ENCODE data around the gene SFT2D3.

The SFT2D3 gene

DNA sequence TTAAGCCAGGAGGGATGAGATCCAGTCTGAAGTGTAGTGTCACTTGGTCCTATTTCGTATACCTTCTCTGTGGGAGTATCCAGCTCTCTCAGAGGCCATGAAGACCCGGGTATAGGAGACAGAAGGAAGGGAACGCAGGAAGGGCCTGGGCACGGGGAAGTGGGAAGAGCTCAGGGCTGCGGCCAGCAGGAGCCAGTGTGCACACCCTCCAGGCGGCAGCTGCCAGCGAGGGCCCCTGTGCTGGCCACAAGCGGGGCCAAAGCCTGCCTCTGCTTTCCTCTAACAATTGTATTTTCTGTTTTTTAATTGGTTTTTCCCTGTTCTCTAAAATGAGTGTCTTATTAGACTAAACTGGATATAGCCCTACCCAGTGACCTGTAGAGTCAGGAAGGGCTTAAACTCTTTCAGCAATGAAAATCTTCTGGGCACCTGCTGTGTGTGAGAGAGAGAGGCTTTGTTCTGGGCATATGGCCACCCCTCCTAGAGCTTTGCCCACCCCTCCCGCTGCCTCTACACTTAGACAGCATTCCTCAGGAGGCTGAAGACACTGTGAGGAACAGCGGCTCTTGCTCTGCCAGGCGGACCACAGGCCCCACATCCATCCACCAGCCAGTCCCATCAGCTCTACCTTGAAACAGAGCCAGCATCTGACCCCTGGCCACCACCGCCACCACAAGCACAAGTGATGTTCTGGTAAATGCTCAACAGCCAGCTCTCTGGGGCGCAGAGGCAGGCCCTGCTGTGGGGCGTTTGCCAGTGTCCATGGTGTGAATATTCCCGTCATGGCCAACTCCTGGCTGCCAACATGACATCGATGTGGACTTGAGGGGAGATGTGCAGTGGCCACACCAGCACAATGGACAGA lies 45.9 kb upstream of the SFT2D3 start:
- no peak for DNase-seq (ENCODE audit: low spot score)
- TF ChIP-seq, protein P1, sequence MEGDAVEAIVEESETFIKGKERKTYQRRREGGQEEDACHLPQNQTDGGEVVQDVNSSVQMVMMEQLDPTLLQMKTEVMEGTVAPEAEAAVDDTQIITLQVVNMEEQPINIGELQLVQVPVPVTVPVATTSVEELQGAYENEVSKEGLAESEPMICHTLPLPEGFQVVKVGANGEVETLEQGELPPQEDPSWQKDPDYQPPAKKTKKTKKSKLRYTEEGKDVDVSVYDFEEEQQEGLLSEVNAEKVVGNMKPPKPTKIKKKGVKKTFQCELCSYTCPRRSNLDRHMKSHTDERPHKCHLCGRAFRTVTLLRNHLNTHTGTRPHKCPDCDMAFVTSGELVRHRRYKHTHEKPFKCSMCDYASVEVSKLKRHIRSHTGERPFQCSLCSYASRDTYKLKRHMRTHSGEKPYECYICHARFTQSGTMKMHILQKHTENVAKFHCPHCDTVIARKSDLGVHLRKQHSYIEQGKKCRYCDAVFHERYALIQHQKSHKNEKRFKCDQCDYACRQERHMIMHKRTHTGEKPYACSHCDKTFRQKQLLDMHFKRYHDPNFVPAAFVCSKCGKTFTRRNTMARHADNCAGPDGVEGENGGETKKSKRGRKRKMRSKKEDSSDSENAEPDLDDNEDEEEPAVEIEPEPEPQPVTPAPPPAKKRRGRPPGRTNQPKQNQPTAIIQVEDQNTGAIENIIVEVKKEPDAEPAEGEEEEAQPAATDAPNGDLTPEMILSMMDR (IDR thresholded peaks at IDR 0.05; ENCODE audit: extremely low read depth, missing control alignments), result no peak

DNA sequence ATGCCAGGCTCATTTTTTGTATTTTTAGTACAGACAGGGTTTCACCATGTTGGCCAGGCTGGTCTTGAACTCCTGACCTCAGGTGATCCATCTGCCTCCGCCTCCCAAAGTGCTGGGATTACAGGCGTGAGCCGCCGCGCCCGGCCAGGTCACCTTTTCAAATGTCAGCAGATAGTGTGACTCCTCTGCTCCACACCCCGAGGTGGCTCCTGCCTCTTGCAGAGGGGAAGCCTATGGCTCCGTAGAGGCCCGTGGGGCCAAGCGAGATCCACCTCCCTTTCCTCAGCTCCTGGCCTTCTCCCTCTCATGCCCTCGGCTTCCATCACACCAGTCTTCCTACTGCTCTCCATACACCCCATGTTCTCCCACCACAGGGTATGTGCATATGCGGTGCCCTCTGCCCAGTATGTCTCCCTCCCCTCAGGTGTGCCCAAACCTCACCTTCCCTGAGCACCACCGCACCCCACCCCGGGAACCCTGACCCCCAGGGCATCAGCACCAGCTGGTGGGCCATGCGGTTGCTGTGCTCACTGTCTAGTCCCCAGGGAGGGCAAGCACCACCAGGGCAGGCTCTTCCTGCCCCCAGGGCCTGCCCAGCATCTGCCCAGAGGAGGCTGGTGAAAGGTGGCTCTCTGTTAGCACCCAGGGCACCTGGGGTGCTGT lies 44.6 kb upstream of the SFT2D3 start:
- DNase-seq (ENCODE audit: low spot score), result no peak
- TF ChIP-seq, protein P1 (IDR thresholded peaks at IDR 0.05; ENCODE audit: extremely low read depth, missing control alignments), result no peak

DNA sequence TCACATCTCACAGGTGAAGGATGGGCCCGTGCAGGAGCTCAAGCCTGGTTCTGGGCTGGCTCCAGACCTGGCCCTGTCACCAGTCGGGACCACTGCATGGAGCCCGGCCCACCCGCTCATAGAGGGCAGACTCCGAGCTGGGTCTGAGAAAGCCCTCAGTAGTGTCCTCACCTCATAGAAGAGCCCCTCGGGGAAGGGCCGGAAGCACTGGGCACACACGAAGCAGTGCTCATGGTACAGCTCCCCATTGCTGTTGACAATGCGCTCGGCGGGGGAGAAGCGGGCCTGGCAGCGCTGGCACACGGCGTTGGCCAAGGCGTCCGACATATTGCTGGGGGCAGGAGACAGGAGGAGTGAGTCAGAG lies 44.1 kb upstream of the SFT2D3 start:
- TF ChIP-seq, protein P1 (IDR thresholded peaks at IDR 0.05; ENCODE audit: extremely low read depth, missing control alignments), result no peak

DNA sequence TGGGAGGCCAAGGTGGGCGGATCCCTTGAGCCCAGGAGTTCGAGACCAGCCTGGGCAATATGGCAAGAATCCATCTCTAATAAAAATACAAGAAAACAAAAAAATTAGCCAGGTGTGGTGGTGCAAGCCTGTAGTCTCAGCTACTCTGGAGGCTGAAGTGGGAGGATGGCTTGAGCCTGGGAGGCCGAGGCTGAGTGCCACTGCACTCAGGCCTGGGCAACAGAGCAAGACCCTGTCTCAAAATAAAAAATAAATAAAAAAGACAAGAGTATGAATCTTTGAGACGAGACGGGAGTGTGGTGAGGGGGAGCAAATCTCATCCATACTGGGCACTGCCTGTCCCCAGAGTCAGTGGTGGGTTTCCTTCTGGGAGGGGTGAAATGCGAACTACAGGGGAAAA lies 43.2 kb upstream of the SFT2D3 start:
- TF ChIP-seq, protein P1 (IDR thresholded peaks at IDR 0.05; ENCODE audit: extremely low read depth, missing control alignments), result no peak
- DNase-seq (ENCODE audit: low spot score), result no peak

More for the DNA sequence above, 44.1 kb upstream of the SFT2D3 start:
- DNase-seq (ENCODE audit: low spot score), result no peak

DNA sequence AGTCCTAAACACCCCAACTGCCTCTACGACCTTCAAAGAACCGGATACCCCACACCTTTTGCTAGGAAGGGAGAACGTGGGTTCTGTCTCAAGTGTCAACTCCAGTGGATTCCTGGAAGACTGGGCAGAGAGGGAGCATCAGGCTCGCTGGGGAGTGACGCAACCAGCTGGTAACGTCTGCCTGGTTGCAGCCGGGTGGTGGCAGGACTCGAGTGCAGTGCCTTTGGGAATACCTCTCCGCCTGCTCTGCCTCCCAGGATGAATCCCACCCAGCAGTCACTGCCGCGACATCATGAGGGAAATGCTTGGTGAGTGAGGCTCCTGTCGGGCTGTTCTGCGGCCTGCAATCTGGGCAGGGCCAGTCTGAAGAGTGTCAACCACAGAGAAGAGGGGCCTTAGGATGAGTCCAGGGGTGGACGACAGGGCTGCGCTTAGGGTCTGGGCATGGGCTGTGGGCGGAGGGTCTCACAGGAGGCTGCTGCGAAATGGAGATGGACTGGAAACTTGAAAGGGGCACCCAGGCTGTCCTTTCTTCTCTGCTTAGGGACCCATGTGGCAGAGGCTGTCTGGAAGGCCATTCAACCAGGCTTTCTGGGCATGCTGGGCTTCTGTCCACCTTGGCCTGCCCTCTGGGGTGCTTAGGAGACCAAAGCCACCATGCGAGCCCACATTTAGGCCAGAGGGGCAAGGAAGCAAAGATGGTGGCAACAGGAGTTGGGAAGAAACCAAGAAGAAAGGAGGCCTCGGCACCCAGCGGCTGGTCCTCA lies 42.5 kb upstream of the SFT2D3 start:
- TF ChIP-seq, protein P1 (IDR thresholded peaks at IDR 0.05; ENCODE audit: extremely low read depth, missing control alignments), result no peak
- DNase-seq (ENCODE audit: low spot score), result no peak

DNA sequence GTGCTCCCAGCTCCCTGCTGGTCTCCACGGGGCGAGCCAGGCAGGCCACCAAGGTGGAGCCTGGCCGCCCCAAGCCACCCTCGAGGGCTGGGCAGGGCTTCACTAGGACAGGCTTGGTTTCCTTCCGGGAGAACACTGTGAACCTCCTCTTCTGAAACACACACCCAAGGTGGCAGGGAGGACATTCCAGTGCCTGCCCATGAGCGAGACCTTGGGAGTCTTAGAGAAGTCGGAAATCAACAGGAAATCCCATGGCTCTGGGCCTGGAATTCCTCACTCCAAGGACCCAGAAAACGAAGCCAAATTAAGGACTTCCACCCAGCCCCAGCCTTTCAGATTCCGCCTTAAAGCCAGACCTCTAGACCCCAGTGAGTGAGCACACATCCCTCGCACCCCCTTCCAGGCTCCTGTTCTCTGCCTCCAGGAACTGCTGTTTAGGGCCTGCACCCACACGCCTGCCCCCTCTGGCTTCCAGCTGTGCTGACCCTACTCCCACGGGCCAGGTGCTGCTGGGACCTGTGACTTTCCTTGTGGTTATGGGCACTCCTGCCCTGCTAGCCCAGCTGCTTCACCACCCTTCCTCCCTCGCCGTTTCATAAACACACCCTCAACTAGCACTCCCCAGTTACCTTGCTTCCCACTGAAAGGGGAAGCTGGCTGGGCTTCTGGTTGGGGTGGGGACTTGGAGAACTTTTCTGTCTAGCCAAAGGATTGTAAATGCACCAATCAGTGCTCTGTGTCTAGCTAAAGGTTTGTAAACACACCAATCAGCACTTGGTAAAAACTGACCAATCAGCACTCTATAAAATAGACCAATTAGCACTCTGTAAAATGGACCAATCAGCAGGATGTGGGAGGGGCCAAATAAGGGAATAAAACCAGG lies 41.6 kb upstream of the SFT2D3 start:
- DNase-seq (ENCODE audit: low spot score), result no peak
- TF ChIP-seq, protein P1 (IDR thresholded peaks at IDR 0.05; ENCODE audit: extremely low read depth, missing control alignments), result no peak
